ENCODE measurements around the gene WNT16. TPM values are rescaled to one million over a fixed set of nuclear protein-coding genes. Genes with fewer than 3 reads are reported as not detected.

Gene WNT16
- total RNA-seq, 1 donor from 2014 or later, result 1.1 TPM

- H3K27ac Mint-ChIP-seq, result no peak overlapping the region
- H3K9me3 Mint-ChIP-seq, result no peaks in the 10 kb centered on the region
- no peak for TF ChIP-seq CTCF (conservative IDR thresholded peaks at IDR 0.05)
- H3K4me3 Mint-ChIP-seq, result no peak overlapping the region
- no peaks in the 10 kb centered on the region for H3K4me1 Mint-ChIP-seq (ENCODE audit: unreplicated experiment)
- no peaks in the 10 kb centered on the region for H3K27me3 Mint-ChIP-seq
- H3K36me3 Mint-ChIP-seq, result no peaks in the 10 kb centered on the region
- DNase-seq (ENCODE audit: extremely low spot score, unreplicated experiment), result no peak
Observed at GRCh38 chr7:121297843-121298242, 31.0 kb upstream of the WNT16 start.

GRCh38 chr7:121298831-121299239 lies 30.0 kb upstream of the WNT16 start:
- H3K27ac Mint-ChIP-seq, result no peak overlapping the region
- DNase-seq (ENCODE audit: extremely low spot score, unreplicated experiment), result no peak
- H3K4me3 Mint-ChIP-seq, result no peak overlapping the region
- H3K36me3 Mint-ChIP-seq, result no peaks in the 10 kb centered on the region
- H3K27me3 Mint-ChIP-seq, result no peaks in the 10 kb centered on the region
- TF ChIP-seq CTCF (conservative IDR thresholded peaks at IDR 0.05), result no peak
- H3K9me3 Mint-ChIP-seq, result no peaks in the 10 kb centered on the region
- no peaks in the 10 kb centered on the region for H3K4me1 Mint-ChIP-seq (ENCODE audit: unreplicated experiment)

DNA sequence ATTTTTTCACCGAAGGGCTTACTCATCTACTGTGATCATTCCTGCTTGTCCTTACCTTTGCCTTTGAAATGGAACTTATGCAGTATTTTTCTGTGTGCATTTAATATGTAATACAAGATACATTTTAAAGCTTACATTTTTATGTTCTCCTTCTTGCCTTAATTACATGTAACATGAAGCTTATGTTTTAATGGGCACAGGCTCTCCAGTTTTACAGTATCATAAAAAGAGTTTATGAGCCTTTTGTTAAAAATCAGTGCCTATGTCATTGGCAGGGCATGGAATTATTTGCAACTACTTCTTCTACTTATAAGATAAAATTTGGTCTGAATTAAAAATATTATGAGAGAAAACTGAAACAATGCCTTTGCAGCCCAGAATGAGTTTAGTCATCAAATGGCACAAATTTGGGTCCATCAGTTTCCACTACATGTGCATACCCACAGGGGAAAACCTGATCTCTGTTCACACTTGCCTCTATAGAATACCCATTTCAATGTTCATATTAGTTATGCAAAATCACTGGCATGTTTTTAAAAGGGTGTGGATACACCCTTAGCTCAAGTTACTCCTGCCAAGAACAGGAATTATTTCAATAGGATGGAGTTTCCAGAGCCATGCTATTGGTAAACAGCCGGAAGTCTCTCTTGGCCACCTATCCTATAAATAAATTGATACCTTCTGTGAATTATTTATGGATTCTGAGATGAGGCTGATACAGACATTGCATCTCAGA lies 27.9 kb upstream of the WNT16 start:
- Mint-ChIP-seq H3K4me1 (ENCODE audit: unreplicated experiment) (peaks cover 8% of the 10 kb centered on the region), H3K27ac (no peak overlapping the region), H3K4me3 (no peak overlapping the region), H3K27me3 (no peaks in the 10 kb centered on the region), H3K36me3 (no peaks in the 10 kb centered on the region), H3K9me3 (no peaks in the 10 kb centered on the region)
- TF ChIP-seq CTCF (conservative IDR thresholded peaks at IDR 0.05), result no peak
- DNase-seq (ENCODE audit: extremely low spot score, unreplicated experiment), result no peak

- H3K27ac Mint-ChIP-seq, result no peak overlapping the region
- H3K27me3 Mint-ChIP-seq, result no peaks in the 10 kb centered on the region
- H3K36me3 Mint-ChIP-seq, result no peaks in the 10 kb centered on the region
- H3K4me3 Mint-ChIP-seq, result no peak overlapping the region
- no peak for TF ChIP-seq CTCF (conservative IDR thresholded peaks at IDR 0.05)
- DNase-seq (ENCODE audit: extremely low spot score, unreplicated experiment), result no peak
- no peaks in the 10 kb centered on the region for H3K9me3 Mint-ChIP-seq
- H3K4me1 Mint-ChIP-seq (ENCODE audit: unreplicated experiment), result peaks cover 8% of the 10 kb centered on the region
Observed at GRCh38 chr7:121301446-121302213, 27.2 kb upstream of the WNT16 start.

DNA sequence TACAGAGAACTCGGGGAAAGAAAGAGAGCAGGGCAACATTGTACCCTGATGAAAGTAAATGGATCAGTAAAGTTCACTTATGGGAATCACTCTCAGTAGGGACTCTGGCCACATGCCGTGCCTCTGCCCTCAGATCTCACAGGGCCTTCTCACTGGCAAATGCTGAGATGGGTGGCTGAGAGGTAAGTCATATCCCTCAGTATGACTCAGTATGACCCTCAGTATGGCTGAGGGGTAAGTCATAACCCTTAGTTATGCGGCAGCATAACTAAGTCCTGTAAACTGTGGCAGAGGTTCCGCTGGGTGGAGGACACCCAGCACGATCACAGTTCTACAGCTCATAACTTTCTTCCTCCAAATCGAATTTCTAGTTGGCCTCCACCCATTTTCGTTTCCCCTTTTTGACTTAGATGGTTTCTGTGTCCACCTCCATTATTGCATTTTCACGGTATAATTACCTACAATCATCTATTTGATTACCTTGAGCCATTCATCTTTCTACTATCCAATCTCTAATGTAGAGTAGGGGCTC lies 26.5 kb upstream of the WNT16 start:
- Mint-ChIP-seq H3K27me3 (no peaks in the 10 kb centered on the region), H3K27ac (no peak overlapping the region), H3K9me3 (no peaks in the 10 kb centered on the region), H3K4me1 (ENCODE audit: unreplicated experiment) (peaks cover 9% of the 10 kb centered on the region), H3K4me3 (no peak overlapping the region), H3K36me3 (no peaks in the 10 kb centered on the region)
- DNase-seq (ENCODE audit: extremely low spot score, unreplicated experiment), result no peak
- no peak for TF ChIP-seq CTCF (conservative IDR thresholded peaks at IDR 0.05)
